Measurements from ENCODE around the gene HSD3B1.
"Not testable (repeated sequence)": the region's sequence is repeated elsewhere in the genome, so short reads cannot be mapped to it uniquely, and the experiment has no call there.

The HSD3B1 gene

GRCh38 chr1:119556423-119556822 is 49.4 kb downstream of the HSD3B1 start:
- DNase-seq: no peak

GRCh38 chr1:119560402-119560801 is 53.4 kb downstream of the HSD3B1 start:
- DNase-seq: not testable (repeated sequence)

GRCh38 chr1:119564548-119564947 is 57.5 kb downstream of the HSD3B1 start:
- DNase-seq: no peak
